ENCODE results near the gene ZNF385C.
"Not testable (repeated sequence)": the region's sequence is repeated elsewhere in the genome, so short reads cannot be mapped to it uniquely, and the experiment has no call there.

The ZNF385C gene

GRCh38 chr17:42097691-42098631, at the start of gene ZNF385C:
Gene ZNF385C, minus strand, starts transcription at chr17:42098473. Its CDS starts 35,417 bp downstream, at chr17:42063056.
- DNase-seq = peak; percentile 67
- H3K4me3 Mint-ChIP-seq = peak within 1 kb of the TSS; percentile 12
- peaks cover 19% of the 10 kb centered on the region for H3K27me3 Mint-ChIP-seq
- H3K9me3 Mint-ChIP-seq = no peaks in the 10 kb centered on the region
- peaks cover 8% of the 10 kb centered on the region for H3K4me1 Mint-ChIP-seq (ENCODE audit: low read depth)
- no peaks in the 10 kb centered on the region for H3K36me3 Mint-ChIP-seq (ENCODE audit: low read depth)
- no peak within 1 kb of the TSS for H3K27ac Mint-ChIP-seq

- Mint-ChIP-seq H3K4me3 (no peak overlapping the region), H3K27me3 (no peaks in the 10 kb centered on the region), H3K9me3 (no peaks in the 10 kb centered on the region), H3K36me3 (ENCODE audit: low read depth) (peaks cover 75% of the 10 kb centered on the region), H3K4me1 (ENCODE audit: low read depth) (peaks cover 38% of the 10 kb centered on the region), H3K27ac (peak overlapping the region; percentile 37)
- DNase-seq = no peak
Observed at GRCh38 chr17:42146911-42147607, 48.8 kb upstream of the ZNF385C start.

GRCh38 chr17:42143138-42143537, 44.9 kb upstream of the ZNF385C start:
- H3K27me3 Mint-ChIP-seq, H3K4me3 Mint-ChIP-seq, DNase-seq, H3K9me3 Mint-ChIP-seq: not testable (repeated sequence)
- H3K4me1 Mint-ChIP-seq (ENCODE audit: low read depth) = peaks cover 47% of the 10 kb centered on the region
- H3K27ac Mint-ChIP-seq = peak overlapping the region; percentile 69
- H3K36me3 Mint-ChIP-seq (ENCODE audit: low read depth) = peaks cover 72% of the 10 kb centered on the region

- Mint-ChIP-seq H3K4me3 (no peak overlapping the region), H3K27ac (peak overlapping the region; percentile 69)
Observed at GRCh38 chr17:42142371-42142896, 44.2 kb upstream of the ZNF385C start.

GRCh38 chr17:42141382-42141781, 43.1 kb upstream of the ZNF385C start:
- Mint-ChIP-seq H3K4me3 (no peak overlapping the region), H3K27me3 (no peaks in the 10 kb centered on the region), H3K27ac (peak overlapping the region; percentile 10), H3K4me1 (ENCODE audit: low read depth) (peaks cover 50% of the 10 kb centered on the region), H3K36me3 (ENCODE audit: low read depth) (peaks cover 71% of the 10 kb centered on the region), H3K9me3 (no peaks in the 10 kb centered on the region)
- no peak for DNase-seq

More at GRCh38 chr17:42142371-42142896, 44.2 kb upstream of the ZNF385C start:
- no peaks in the 10 kb centered on the region for H3K9me3 Mint-ChIP-seq
- peaks cover 71% of the 10 kb centered on the region for H3K36me3 Mint-ChIP-seq (ENCODE audit: low read depth)
- H3K27me3 Mint-ChIP-seq = no peaks in the 10 kb centered on the region
- no peak for DNase-seq
- peaks cover 48% of the 10 kb centered on the region for H3K4me1 Mint-ChIP-seq (ENCODE audit: low read depth)

- Mint-ChIP-seq H3K4me1 (ENCODE audit: low read depth) (peaks cover 57% of the 10 kb centered on the region), H3K36me3 (ENCODE audit: low read depth) (peaks cover 72% of the 10 kb centered on the region)
- DNase-seq, H3K4me3 Mint-ChIP-seq, H3K27me3 Mint-ChIP-seq, H3K27ac Mint-ChIP-seq, H3K9me3 Mint-ChIP-seq: not testable (repeated sequence)
Observed at GRCh38 chr17:42140690-42141089, 42.4 kb upstream of the ZNF385C start.

- Mint-ChIP-seq H3K27me3 (no peaks in the 10 kb centered on the region), H3K9me3 (no peaks in the 10 kb centered on the region), H3K4me3 (no peak overlapping the region), H3K4me1 (ENCODE audit: low read depth) (peaks cover 70% of the 10 kb centered on the region), H3K27ac (peak overlapping the region; percentile 24), H3K36me3 (ENCODE audit: low read depth) (peaks cover 82% of the 10 kb centered on the region)
- no peak for DNase-seq
Observed at GRCh38 chr17:42138749-42139492, 40.6 kb upstream of the ZNF385C start.

- Mint-ChIP-seq H3K4me1 (ENCODE audit: low read depth) (peaks cover 78% of the 10 kb centered on the region), H3K27ac (peak overlapping the region; percentile 83)
Observed at GRCh38 chr17:42136654-42137051, 38.4 kb upstream of the ZNF385C start.

GRCh38 chr17:42135664-42136653, 37.7 kb upstream of the ZNF385C start:
- no peak for DNase-seq
- H3K9me3 Mint-ChIP-seq = no peaks in the 10 kb centered on the region
- H3K27me3 Mint-ChIP-seq = no peaks in the 10 kb centered on the region
- H3K4me1 Mint-ChIP-seq (ENCODE audit: low read depth) = peaks cover 77% of the 10 kb centered on the region
- H3K36me3 Mint-ChIP-seq (ENCODE audit: low read depth) = peaks cover 77% of the 10 kb centered on the region
- no peak overlapping the region for H3K4me3 Mint-ChIP-seq
- H3K27ac Mint-ChIP-seq = peak overlapping the region; percentile 83

More at GRCh38 chr17:42136654-42137051, 38.4 kb upstream of the ZNF385C start:
- H3K9me3 Mint-ChIP-seq = no peaks in the 10 kb centered on the region
- no peak overlapping the region for H3K4me3 Mint-ChIP-seq
- DNase-seq = no peak
- no peaks in the 10 kb centered on the region for H3K27me3 Mint-ChIP-seq
- peaks cover 78% of the 10 kb centered on the region for H3K36me3 Mint-ChIP-seq (ENCODE audit: low read depth)

- Mint-ChIP-seq H3K4me1 (ENCODE audit: low read depth) (peaks cover 77% of the 10 kb centered on the region), H3K36me3 (ENCODE audit: low read depth) (peaks cover 81% of the 10 kb centered on the region)
Observed at GRCh38 chr17:42135151-42135550, 36.9 kb upstream of the ZNF385C start.

GRCh38 chr17:42133461-42134041, 35.3 kb upstream of the ZNF385C start:
- H3K36me3 Mint-ChIP-seq (ENCODE audit: low read depth) = peaks cover 90% of the 10 kb centered on the region
- no peaks in the 10 kb centered on the region for H3K9me3 Mint-ChIP-seq
- H3K4me3 Mint-ChIP-seq = no peak overlapping the region
- no peaks in the 10 kb centered on the region for H3K27me3 Mint-ChIP-seq
- H3K4me1 Mint-ChIP-seq (ENCODE audit: low read depth) = peaks cover 66% of the 10 kb centered on the region
- DNase-seq = no peak
- peak overlapping the region; percentile 88 for H3K27ac Mint-ChIP-seq

More at GRCh38 chr17:42135151-42135550, 36.9 kb upstream of the ZNF385C start:
- Mint-ChIP-seq H3K9me3 (no peaks in the 10 kb centered on the region), H3K4me3 (no peak overlapping the region), H3K27ac (peak overlapping the region; percentile 83), H3K27me3 (no peaks in the 10 kb centered on the region)
- DNase-seq = no peak

- no peak for DNase-seq
- peaks cover 92% of the 10 kb centered on the region for H3K36me3 Mint-ChIP-seq (ENCODE audit: low read depth)
Observed at GRCh38 chr17:42132941-42133340, 34.7 kb upstream of the ZNF385C start.

GRCh38 chr17:42131981-42132432, 33.7 kb upstream of the ZNF385C start:
- peaks cover 93% of the 10 kb centered on the region for H3K36me3 Mint-ChIP-seq (ENCODE audit: low read depth)
- no peaks in the 10 kb centered on the region for H3K27me3 Mint-ChIP-seq
- DNase-seq = no peak
- H3K27ac Mint-ChIP-seq = peak overlapping the region; percentile 88
- no peaks in the 10 kb centered on the region for H3K9me3 Mint-ChIP-seq
- peaks cover 64% of the 10 kb centered on the region for H3K4me1 Mint-ChIP-seq (ENCODE audit: low read depth)
- no peak overlapping the region for H3K4me3 Mint-ChIP-seq

More at GRCh38 chr17:42132941-42133340, 34.7 kb upstream of the ZNF385C start:
- Mint-ChIP-seq H3K9me3 (no peaks in the 10 kb centered on the region), H3K27ac (peak overlapping the region; percentile 88), H3K4me3 (no peak overlapping the region), H3K4me1 (ENCODE audit: low read depth) (peaks cover 65% of the 10 kb centered on the region), H3K27me3 (no peaks in the 10 kb centered on the region)
